ENCODE measurements around the gene CPPED1. TPM values are rescaled to one million over a fixed set of nuclear protein-coding genes. Genes with fewer than 3 reads are reported as not detected.
A peak's percentile ranks its signal among the peaks of the same experiment; 100 is the strongest.
"Not testable (repeated sequence)": the region's sequence is repeated elsewhere in the genome, so short reads cannot be mapped to it uniquely, and the experiment has no call there.

The CPPED1 gene
- total and polyA plus RNA-seq, 8 donors = 9.1 to 33.3 (median 9.8) TPM

- Histone ChIP-seq H3K27ac (no peak overlapping the region), H3K4me3 (no peak overlapping the region), H3K4me1 (no peaks in the 10 kb centered on the region), H3K27me3 (peaks cover 0 to 19% of the 10 kb centered on the region in 2 donors), H3K9me3 (no peaks in the 10 kb centered on the region), H3K36me3 (no peaks in the 10 kb centered on the region)
- intact Hi-C loops (cut with DNase I) = no loop called here
- DNase-seq (no peak), ATAC-seq (no peak)
- TF ChIP-seq, protein P1, sequence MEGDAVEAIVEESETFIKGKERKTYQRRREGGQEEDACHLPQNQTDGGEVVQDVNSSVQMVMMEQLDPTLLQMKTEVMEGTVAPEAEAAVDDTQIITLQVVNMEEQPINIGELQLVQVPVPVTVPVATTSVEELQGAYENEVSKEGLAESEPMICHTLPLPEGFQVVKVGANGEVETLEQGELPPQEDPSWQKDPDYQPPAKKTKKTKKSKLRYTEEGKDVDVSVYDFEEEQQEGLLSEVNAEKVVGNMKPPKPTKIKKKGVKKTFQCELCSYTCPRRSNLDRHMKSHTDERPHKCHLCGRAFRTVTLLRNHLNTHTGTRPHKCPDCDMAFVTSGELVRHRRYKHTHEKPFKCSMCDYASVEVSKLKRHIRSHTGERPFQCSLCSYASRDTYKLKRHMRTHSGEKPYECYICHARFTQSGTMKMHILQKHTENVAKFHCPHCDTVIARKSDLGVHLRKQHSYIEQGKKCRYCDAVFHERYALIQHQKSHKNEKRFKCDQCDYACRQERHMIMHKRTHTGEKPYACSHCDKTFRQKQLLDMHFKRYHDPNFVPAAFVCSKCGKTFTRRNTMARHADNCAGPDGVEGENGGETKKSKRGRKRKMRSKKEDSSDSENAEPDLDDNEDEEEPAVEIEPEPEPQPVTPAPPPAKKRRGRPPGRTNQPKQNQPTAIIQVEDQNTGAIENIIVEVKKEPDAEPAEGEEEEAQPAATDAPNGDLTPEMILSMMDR (IDR thresholded peaks at IDR 0.05) = no peak
Measured at GRCh38 chr16:12828206-12828605, 24.5 kb upstream of the CPPED1 start.

GRCh38 chr16:12826559-12826958, 22.9 kb upstream of the CPPED1 start:
- Histone ChIP-seq H3K27ac (no peak overlapping the region), H3K4me1 (no peaks in the 10 kb centered on the region), H3K27me3 (peaks cover 0 to 19% of the 10 kb centered on the region in 2 donors), H3K9me3 (no peaks in the 10 kb centered on the region), H3K4me3 (no peak overlapping the region), H3K36me3 (no peaks in the 10 kb centered on the region)
- TF ChIP-seq, protein P1 (IDR thresholded peaks at IDR 0.05) = no peak
- DNase-seq (no peak), ATAC-seq (no peak)
- intact Hi-C loops (cut with DNase I) = no loop called here

DNA sequence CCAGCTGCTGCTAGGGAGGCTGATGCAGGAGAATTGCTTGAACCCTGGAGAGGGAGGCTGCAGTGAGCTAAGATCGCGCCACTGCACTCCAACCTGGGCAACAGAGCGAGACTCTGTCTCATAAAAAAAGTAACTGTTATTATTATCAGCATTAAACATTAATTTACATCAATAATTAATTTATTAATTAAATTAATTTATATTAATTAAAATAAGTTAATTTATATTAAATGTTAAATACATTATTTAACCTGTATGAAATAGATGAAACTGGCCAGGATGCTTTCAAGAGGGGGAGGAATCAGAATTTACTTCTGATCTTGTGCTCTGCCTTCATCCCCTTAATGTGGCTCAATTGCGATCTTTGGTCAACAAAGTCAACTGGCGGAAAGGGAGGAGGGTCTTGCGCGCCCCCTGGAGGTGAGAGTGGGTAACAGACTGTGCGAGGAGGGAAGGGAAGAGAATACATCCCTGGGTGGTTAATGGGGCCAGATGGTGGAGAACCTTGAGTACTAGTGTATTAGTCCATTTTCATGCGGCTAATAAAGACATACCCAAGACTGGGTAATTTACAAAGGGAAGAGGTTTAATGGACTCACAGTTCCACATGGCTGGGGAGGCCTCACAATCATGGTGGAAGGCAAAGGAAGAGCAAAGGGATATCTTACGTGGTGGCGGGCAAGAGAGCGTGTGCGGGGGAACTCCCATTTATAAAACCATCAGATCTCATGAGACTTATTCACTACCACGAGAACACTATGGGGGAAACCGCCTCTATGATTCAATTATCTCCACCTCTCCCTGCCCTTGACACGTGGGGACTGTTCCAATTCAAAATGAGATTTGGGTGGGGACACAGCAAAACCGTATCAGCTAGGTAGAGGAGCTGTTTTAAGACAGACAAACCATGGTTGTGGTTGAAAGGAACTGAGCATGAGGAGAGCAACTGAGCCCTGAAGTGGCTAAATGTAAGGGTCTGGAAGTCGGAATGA, 15.7 kb upstream of the CPPED1 start:
- TF ChIP-seq, protein P1 (IDR thresholded peaks at IDR 0.05) = peak; percentile 88 to 92
- peaks cover 0 to 14% of the 10 kb centered on the region in 2 donors for H3K4me1 ChIP-seq
- no peak overlapping the region for H3K27ac ChIP-seq
- H3K36me3 ChIP-seq = no peaks in the 10 kb centered on the region
- DNase-seq = peak; percentile 45 to 94 (median 65)
- no peaks in the 10 kb centered on the region for H3K9me3 ChIP-seq
- intact Hi-C loops (cut with DNase I) = no loop called here
- H3K4me3 ChIP-seq = no peak overlapping the region
- no peaks in the 10 kb centered on the region for H3K27me3 ChIP-seq
- ATAC-seq = peak; percentile 95

DNA sequence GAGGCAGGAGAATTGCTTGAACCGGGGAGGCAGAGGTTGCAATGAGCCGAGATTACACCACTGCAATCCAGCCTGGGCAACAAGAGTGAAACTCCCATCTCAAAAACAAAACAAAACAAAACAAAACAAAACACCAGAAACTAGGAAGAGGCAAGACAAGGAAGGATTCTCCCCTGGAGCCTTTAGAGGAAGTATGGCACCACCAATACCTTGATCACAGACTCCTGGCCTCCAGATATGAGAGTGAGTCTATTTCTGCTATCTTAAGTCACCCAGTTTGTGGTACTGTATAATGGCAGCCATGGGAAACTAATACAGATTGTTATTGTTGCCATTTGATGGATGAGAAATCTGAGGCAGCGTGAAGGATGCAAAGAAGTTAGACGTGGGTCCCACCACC, 14.6 kb upstream of the CPPED1 start:
- no peaks in the 10 kb centered on the region for H3K36me3 ChIP-seq
- TF ChIP-seq, protein P1 (IDR thresholded peaks at IDR 0.05) = no peak
- H3K27ac ChIP-seq = no peak overlapping the region
- intact Hi-C loops (cut with DNase I) = no loop called here
- no peak for DNase-seq
- H3K4me3 ChIP-seq = no peak overlapping the region
- H3K27me3 ChIP-seq = no peaks in the 10 kb centered on the region
- H3K4me1 ChIP-seq = peaks cover 0 to 14% of the 10 kb centered on the region in 2 donors
- no peaks in the 10 kb centered on the region for H3K9me3 ChIP-seq
- no peak for ATAC-seq

DNA sequence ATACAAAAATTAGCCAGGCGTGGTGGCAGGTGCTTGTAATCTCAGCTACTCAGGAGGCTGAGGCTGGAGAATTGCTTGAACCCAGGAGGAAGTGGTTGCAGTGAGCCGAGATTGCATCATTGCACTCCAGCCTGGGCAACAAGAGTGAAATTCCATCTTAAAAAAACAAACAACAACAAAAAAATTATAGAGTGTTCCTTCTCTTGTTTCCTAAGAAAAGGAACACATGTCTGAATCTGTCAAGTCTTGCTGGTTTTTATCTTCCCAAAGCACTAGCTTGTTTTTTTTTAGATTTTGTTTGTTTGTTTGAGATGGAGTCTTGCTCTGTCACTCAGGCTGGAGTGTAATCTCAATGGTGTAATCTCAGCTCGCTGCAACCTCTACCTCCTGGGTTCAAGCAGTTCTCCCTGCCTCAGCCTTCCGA, 13.1 kb upstream of the CPPED1 start:
- peak; percentile 47 for ATAC-seq
- DNase-seq; intact Hi-C loops (cut with DNase I); H3K27me3 ChIP-seq; H3K36me3 ChIP-seq; H3K4me3 ChIP-seq; H3K9me3 ChIP-seq: not testable (repeated sequence)
- Histone ChIP-seq H3K4me1 (peaks cover 0 to 14% of the 10 kb centered on the region in 2 donors), H3K27ac (peak overlapping the region in 1 of 2 donors; percentile 71)
